GM21619 (cell line): ENCODE measurements around the gene KATNA1.

Experiments used
- ATAC-seq: cut with Tn5 transposase; IDR thresholded peaks from one replicate; pipeline ENCODE4 v1.9.1; 2021; ENCODE audit not compliant: unreplicated experiment

KATNA1 gene

DNA sequence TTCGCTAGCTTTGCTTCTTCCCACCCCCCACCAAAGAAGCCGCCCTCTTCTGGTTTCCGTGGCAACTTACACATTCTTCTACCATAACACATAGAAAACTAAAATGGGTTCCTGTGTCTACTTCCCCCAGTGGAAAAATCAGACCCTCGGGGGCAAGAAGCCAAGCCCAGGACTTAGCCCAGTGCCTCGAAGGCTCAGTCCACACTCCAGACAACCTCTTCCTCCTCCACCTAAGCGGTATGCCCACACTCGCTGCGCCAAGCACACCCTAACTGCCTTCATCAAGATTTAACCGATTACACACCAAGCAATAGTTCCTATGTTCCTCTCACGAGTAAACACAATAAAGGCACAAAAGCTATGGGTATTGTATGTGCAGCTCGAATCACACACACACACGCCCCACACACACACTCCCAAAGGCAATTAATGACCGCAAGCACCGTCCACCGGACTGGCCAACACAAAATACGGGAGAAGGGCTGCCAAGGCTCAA is 103.2 kb downstream of the KATNA1 start:
- ATAC-seq = no peak
